ENCODE results near the gene ADRA2B. TPM values are rescaled to one million over a fixed set of nuclear protein-coding genes. Genes with fewer than 3 reads are reported as not detected.

Gene ADRA2B
- polyA plus RNA-seq, 1 donor (not counting 4 experiments of a cell fraction or from before 2014, with no cell fraction given): not detected

GRCh38 chr2:96123936-96124335 lies 7.6 kb upstream of the ADRA2B start:
- peaks cover 34% of the 10 kb centered on the region for H3K27me3 ChIP-seq (ENCODE audit: control insufficient read depth, extremely low read depth, insufficient read depth, low read length)

GRCh38 chr2:96123290-96123689 lies 6.9 kb upstream of the ADRA2B start:
- no peak for FAIRE-seq
- H3K27me3 ChIP-seq (ENCODE audit: control insufficient read depth, extremely low read depth, insufficient read depth, low read length): peaks cover 40% of the 10 kb centered on the region
- no peaks in the 10 kb centered on the region for H3K4me1 ChIP-seq (ENCODE audit: control insufficient read depth, extremely low read depth, insufficient read depth, low read length)
- no peaks in the 10 kb centered on the region for H3K79me2 ChIP-seq (ENCODE audit: control insufficient read depth, insufficient read depth, low read length)
- no peaks in the 10 kb centered on the region for H3K9me1 ChIP-seq (ENCODE audit: control insufficient read depth, extremely low read depth, insufficient read depth, low read length)
- no peaks in the 10 kb centered on the region for H4K20me1 ChIP-seq (ENCODE audit: control insufficient read depth, extremely low read depth, insufficient read depth, low read length)
- TF ChIP-seq EZH2 (IDR thresholded peaks at IDR 0.05; ENCODE audit: low read length): no peak
- TF ChIP-seq CTCF (optimal IDR thresholded peaks at IDR 0.05 in 1 of 3, IDR thresholded peaks at IDR 0.05 in 1 of 3, conservative IDR thresholded peaks at IDR 0.05 in 1 of 3; ENCODE audit: extremely low read depth in 1 of 3, insufficient read depth in 2 of 3, low read length in 3 of 3): no peak
- DNase-seq (ENCODE audit: low read depth, low spot score): no peak
- H3K9me3 ChIP-seq (ENCODE audit: control insufficient read depth, low read depth, low read length): no peaks in the 10 kb centered on the region
- no peak overlapping the region for H3K27ac ChIP-seq (ENCODE audit: control insufficient read depth, insufficient read depth, low read length)
- no peak overlapping the region for H3K4me3 ChIP-seq (ENCODE audit: control insufficient read depth in 2 of 3, extremely low read depth in 1 of 3, insufficient read depth in 2 of 3, low read depth in 1 of 3, low read length in 3 of 3)
- dilution Hi-C loops (cut with MboI; ENCODE audit: extremely low pct_ligation_motif_present, low sequenced_read_pairs): no loop called here
- H3K4me2 ChIP-seq (ENCODE audit: control insufficient read depth, extremely low read depth, insufficient read depth, low read depth, low read length): no peak overlapping the region
- no peak overlapping the region for H3K9ac ChIP-seq (ENCODE audit: control insufficient read depth, extremely low read depth, insufficient read depth, low read length)
- no peaks in the 10 kb centered on the region for H3K36me3 ChIP-seq (ENCODE audit: control insufficient read depth in 2 of 2, extremely low read depth in 1 of 2, insufficient read depth in 2 of 2, low read length in 2 of 2)
- H2AFZ ChIP-seq (ENCODE audit: control insufficient read depth, low read length): no peak overlapping the region

More at GRCh38 chr2:96123936-96124335, 7.6 kb upstream of the ADRA2B start:
- Histone ChIP-seq H3K4me3 (ENCODE audit: control insufficient read depth in 2 of 3, extremely low read depth in 1 of 3, insufficient read depth in 2 of 3, low read depth in 1 of 3, low read length in 3 of 3) (no peak overlapping the region), H3K36me3 (ENCODE audit: control insufficient read depth in 2 of 2, extremely low read depth in 1 of 2, insufficient read depth in 2 of 2, low read length in 2 of 2) (no peaks in the 10 kb centered on the region), H3K9ac (ENCODE audit: control insufficient read depth, extremely low read depth, insufficient read depth, low read length) (no peak overlapping the region), H3K9me1 (ENCODE audit: control insufficient read depth, extremely low read depth, insufficient read depth, low read length) (no peaks in the 10 kb centered on the region), H4K20me1 (ENCODE audit: control insufficient read depth, extremely low read depth, insufficient read depth, low read length) (no peaks in the 10 kb centered on the region), H3K4me1 (ENCODE audit: control insufficient read depth, extremely low read depth, insufficient read depth, low read length) (no peaks in the 10 kb centered on the region), H3K79me2 (ENCODE audit: control insufficient read depth, insufficient read depth, low read length) (no peaks in the 10 kb centered on the region), H3K9me3 (ENCODE audit: control insufficient read depth, low read depth, low read length) (no peaks in the 10 kb centered on the region), H3K4me2 (ENCODE audit: control insufficient read depth, extremely low read depth, insufficient read depth, low read depth, low read length) (no peak overlapping the region), H2AFZ (ENCODE audit: control insufficient read depth, low read length) (no peak overlapping the region), H3K27ac (ENCODE audit: control insufficient read depth, insufficient read depth, low read length) (no peak overlapping the region)
- TF ChIP-seq EZH2 (IDR thresholded peaks at IDR 0.05; ENCODE audit: low read length) (no peak), CTCF (optimal IDR thresholded peaks at IDR 0.05 in 1 of 3, IDR thresholded peaks at IDR 0.05 in 1 of 3, conservative IDR thresholded peaks at IDR 0.05 in 1 of 3; ENCODE audit: extremely low read depth in 1 of 3, insufficient read depth in 2 of 3, low read length in 3 of 3) (no peak)
- FAIRE-seq: no peak
- dilution Hi-C loops (cut with MboI; ENCODE audit: extremely low pct_ligation_motif_present, low sequenced_read_pairs): no loop called here
- DNase-seq (ENCODE audit: low read depth, low spot score): no peak
